Natural killer cell (primary cell): ENCODE data around the gene ADGRB2. TPM values are rescaled to one million over a fixed set of nuclear protein-coding genes. Genes with fewer than 3 reads are reported as not detected.
A peak's percentile ranks its signal among the peaks of the same experiment; 100 is the strongest.

Experiments used
- ATAC-seq, 3 donors: fragments of 150-1000 bp in 2 of 3; fragments of 200-7000 bp in 1 of 3; cut with Tn5 transposase; 1 replicate in 1 of 3; 2 replicates in 2 of 3; pipeline ENCODE4 v1.10.0; 2021; ENCODE audit warnings: mild to moderate bottlenecking in 2 of 3, moderate library complexity in 2 of 3
- DNase-seq, 2 donors: peaks; one replicate each; pipeline versions ENCODE4 v3.0.0 to v3.0.0-alpha.2; 2013 to 2021; ENCODE audit warnings: mixed read lengths in 1 of 2
- H3K27ac ChIP-seq: one replicate; pipeline ENCODE4 v1.5.1; 2013; ENCODE audit warnings: mild to moderate bottlenecking, low read length
- H3K27me3 ChIP-seq: one replicate; pipeline ENCODE4 v1.6.1; 2013; ENCODE audit warnings: low read length; ENCODE audit not compliant: control insufficient read depth, insufficient read depth
- H3K36me3 ChIP-seq: one replicate; pipeline ENCODE4 v1.6.1; 2013; ENCODE audit warnings: low read length; ENCODE audit not compliant: control insufficient read depth, insufficient read depth
- H3K4me1 ChIP-seq: one replicate; pipeline ENCODE4 v1.6.1; 2013; ENCODE audit warnings: low read length; ENCODE audit not compliant: control insufficient read depth, insufficient read depth
- H3K4me3 ChIP-seq: one replicate; pipeline ENCODE4 v1.5.1; 2013; ENCODE audit warnings: low read length
- H3K9me3 ChIP-seq: one replicate; pipeline ENCODE4 v1.6.1; 2013; ENCODE audit warnings: low read length; ENCODE audit not compliant: control insufficient read depth, insufficient read depth
- H3K27ac Mint-ChIP-seq, 2 donors: one replicate each; pipeline ENCODE4 v1.8.0; 2022; ENCODE audit warnings: mild to moderate bottlenecking in 2 of 2, mixed read lengths in 2 of 2, moderate library complexity in 1 of 2
- H3K27me3 Mint-ChIP-seq, 2 donors: one replicate each; pipeline ENCODE4 v1.8.0; 2022; ENCODE audit warnings: low read depth in 2 of 2, mixed read lengths in 2 of 2
- H3K36me3 Mint-ChIP-seq: one replicate; pipeline ENCODE4 v1.8.0; 2022; ENCODE audit warnings: mixed read lengths
- H3K4me1 Mint-ChIP-seq, 2 donors: one replicate each; pipeline ENCODE4 v1.8.0; 2022; ENCODE audit warnings: mixed read lengths in 2 of 2
- H3K4me3 Mint-ChIP-seq: one replicate; pipeline ENCODE4 v1.8.0; 2022; ENCODE audit warnings: mild to moderate bottlenecking, moderate library complexity, mixed read lengths
- H3K9me3 Mint-ChIP-seq, 2 donors: one replicate each; pipeline ENCODE4 v1.8.0; 2022; ENCODE audit warnings: mixed read lengths in 2 of 2
- CTCF ChIP-seq: fragments of 200-600 bp; IDR thresholded peaks from one replicate; pipeline ENCODE4 v1.8.0; 2022; ENCODE audit warnings: antibody characterized with exemption
- WGBS: methylation state at CpG from one replicate; pipeline ENCODE4 v1.1.7; 2013; ENCODE audit warnings: missing lambda C conversion rate; ENCODE audit not compliant: insufficient coverage; 5-methylcytosine and 5-hydroxymethylcytosine counted together
- intact Hi-C: fragments of 100-400 bp; cut with micrococcal nuclease; formaldehyde crosslinking; loops from one replicate; pipeline ENCODE4 v1.14.2; 2022
- total RNA-seq, 4 donors: library from RNA; stranded (reverse); fragments of 120-200 nt in 1 of 4; gene quantifications; one replicate each; pipeline versions ENCODE4 v1.2.3 to v1.2.4, GENCODE V29; 2013 to 2022

The ADGRB2 gene
- total RNA-seq, 3 donors from 2014 or later (not counting 1 experiment from before 2014, with no cell fraction given), result 7.6 to 19.9 (median 12.8) TPM

- ATAC-seq (no peak), DNase-seq (no peak)
- WGBS, result 88% methylated on average over 7 of the region's 7 CpGs
- Histone ChIP-seq H3K4me3 (no peak overlapping the region), H3K27me3 (peaks cover 7% of the 10 kb centered on the region), H3K9me3 (no peaks in the 10 kb centered on the region), H3K36me3 (no peaks in the 10 kb centered on the region), H3K4me1 (peaks cover 50% of the 10 kb centered on the region), H3K27ac (no peak overlapping the region)
- Mint-ChIP-seq H3K4me1 (peaks cover 42 to 59% of the 10 kb centered on the region in 2 donors), H3K4me3 (peak overlapping the region; percentile 29), H3K27ac (peak overlapping the region; percentile 10 to 53), H3K36me3 (no peaks in the 10 kb centered on the region), H3K9me3 (no peaks in the 10 kb centered on the region), H3K27me3 (peaks cover 7 to 9% of the 10 kb centered on the region in 2 donors)
- intact Hi-C loops, result no loop called here
- TF ChIP-seq CTCF, result no peak
These were observed 63.6 kb downstream of the ADGRB2 start for GRCh38 chr1:31700468-31701090.

GRCh38 chr1:31699341-31699891, 64.7 kb downstream of the ADGRB2 start:
- Histone ChIP-seq H3K9me3 (no peaks in the 10 kb centered on the region), H3K27ac (no peak overlapping the region), H3K4me3 (no peak overlapping the region), H3K4me1 (peaks cover 38% of the 10 kb centered on the region), H3K27me3 (no peaks in the 10 kb centered on the region), H3K36me3 (no peaks in the 10 kb centered on the region)
- intact Hi-C loops, result no loop called here
- peak; percentile 64 to 91 (median 83) for ATAC-seq
- Mint-ChIP-seq H3K27me3 (peaks cover under 1 to 5% of the 10 kb centered on the region in 2 donors), H3K9me3 (no peaks in the 10 kb centered on the region), H3K4me1 (peaks cover 33 to 47% of the 10 kb centered on the region in 2 donors), H3K4me3 (peak overlapping the region; percentile 49), H3K27ac (peak overlapping the region; percentile 10 to 53), H3K36me3 (no peaks in the 10 kb centered on the region)
- peak; percentile 36 to 57 for DNase-seq
- 35% methylated on average over 10 of the region's 10 CpGs for WGBS
- TF ChIP-seq CTCF, result no peak

GRCh38 chr1:31697369-31697984, 66.7 kb downstream of the ADGRB2 start:
- Mint-ChIP-seq H3K4me1 (peaks cover 32 to 41% of the 10 kb centered on the region in 2 donors), H3K27me3 (no peaks in the 10 kb centered on the region)

More at GRCh38 chr1:31697369-31697984, 66.7 kb downstream of the ADGRB2 start:
- H3K27me3 ChIP-seq, result no peaks in the 10 kb centered on the region
- H3K4me3 Mint-ChIP-seq, result peak overlapping the region; percentile 3
- DNase-seq (no peak), ATAC-seq (no peak)
- H3K27ac ChIP-seq, result no peak overlapping the region
- no peaks in the 10 kb centered on the region for H3K9me3 Mint-ChIP-seq
- WGBS, result 94% methylated on average over 12 of the region's 12 CpGs
- TF ChIP-seq CTCF, result no peak
- no peaks in the 10 kb centered on the region for H3K36me3 ChIP-seq
- H3K36me3 Mint-ChIP-seq, result no peaks in the 10 kb centered on the region
- H3K4me1 ChIP-seq, result peaks cover 32% of the 10 kb centered on the region
- H3K27ac Mint-ChIP-seq, result peak overlapping the region in 1 of 2 donors; percentile 65
- intact Hi-C loops, result no loop called here
- H3K9me3 ChIP-seq, result no peaks in the 10 kb centered on the region
- H3K4me3 ChIP-seq, result no peak overlapping the region
